Measurements from ENCODE around the gene SORBS2. TPM values are rescaled to one million over a fixed set of nuclear protein-coding genes. Genes with fewer than 3 reads are reported as not detected.

Gene SORBS2
- total and polyA plus RNA-seq, 2 of the 4 experiments (the other 2 are of a cell fraction): 0.18 TPM; not detected in 1

- intact Hi-C loops (cut with micrococcal nuclease): no loop called here
- Histone ChIP-seq H2AK5ac (ENCODE audit: low read depth, low read length) (no peak overlapping the region), H4K20me1 (ENCODE audit: insufficient read depth, low read length) (no peaks in the 10 kb centered on the region), H2AK9ac (replicated peaks; ENCODE audit: low read depth, low read length, poor library complexity) (no peak overlapping the region), H2BK20ac (ENCODE audit: low read depth, low read length) (no peak overlapping the region), H2AFZ (replicated peaks; ENCODE audit: low read length, poor library complexity) (no peak overlapping the region), H3K4ac (ENCODE audit: low read depth, low read length) (no peak overlapping the region), H3K56ac (ENCODE audit: extremely low read depth, insufficient read depth, low read length) (no peak overlapping the region), H4K5ac (ENCODE audit: low read depth, low read length) (no peak overlapping the region), H3K9me3 (ENCODE audit: control insufficient read depth, insufficient read depth, low read length) (no peaks in the 10 kb centered on the region), H3K14ac (replicated peaks; ENCODE audit: low read depth, low read length) (no peak overlapping the region), H3K23ac (ENCODE audit: low read depth, low read length) (no peak overlapping the region), H3K9ac (ENCODE audit: low read depth, low read length) (no peak overlapping the region), H3K4me2 (ENCODE audit: low read depth, low read length) (no peak overlapping the region), H2BK5ac (ENCODE audit: low read depth, low read length, poor library complexity, severe bottlenecking) (no peak overlapping the region), H3K79me1 (ENCODE audit: low read depth in 1 of 2, low read length in 2 of 2) (no peaks in the 10 kb centered on the region), H4K8ac (ENCODE audit: low read depth in 2 of 2, low read length in 2 of 2) (no peak overlapping the region), H3K9me1 (ENCODE audit: insufficient read depth, low read length) (0 out of 2 replicates have a peak, but pooled peaks cover 3% of the 10 kb centered on the region), H3K36me3 (ENCODE audit: control insufficient read depth, insufficient read depth, low read length) (no peaks in the 10 kb centered on the region), H3K18ac (ENCODE audit: low read depth, low read length) (no peak overlapping the region), H3K27ac (ENCODE audit: insufficient read depth, low read length) (no peak overlapping the region), H3K4me1 (ENCODE audit: control insufficient read depth, insufficient read depth, low read length) (no peaks in the 10 kb centered on the region), H4K91ac (ENCODE audit: insufficient read depth, low read depth, low read length) (no peak overlapping the region), H2BK15ac (ENCODE audit: low read depth, low read length) (no peak overlapping the region), H2BK120ac (ENCODE audit: low read depth, low read length) (no peak overlapping the region), H3K27me3 (ENCODE audit: control insufficient read depth, insufficient read depth, low read length) (no peaks in the 10 kb centered on the region), H3K4me3 (ENCODE audit: insufficient read depth, low read depth, low read length) (no peak overlapping the region)
- in situ Hi-C loops (cut with MboI; ENCODE audit: low sequenced_read_pairs): no loop called here
- BruUV-seq (replicated peaks): no TSS peak
- no peak for TF ChIP-seq SMC3 (IDR thresholded peaks at IDR 0.05; ENCODE audit: low read depth, low read length)
- TF ChIP-seq MAZ (IDR thresholded peaks at IDR 0.05; ENCODE audit: borderline replicate concordance, low read depth, low read length): no peak
- no peak for TF ChIP-seq USF2 (IDR thresholded peaks at IDR 0.05; ENCODE audit: low read depth, low read length)
- no peak for TF ChIP-seq RFX5 (IDR thresholded peaks at IDR 0.05; ENCODE audit: low read depth, low read length)
- TF ChIP-seq POLR2A (IDR thresholded peaks at IDR 0.05; ENCODE audit: low read depth, low read length): no peak
- ChIA-PET CTCF (no interaction called here), POLR2A (ENCODE audit: unreplicated experiment) (no interaction called here)
- DNase-seq (peak; percentile 65), ATAC-seq (ENCODE audit: low read depth) (no peak)
- dilution Hi-C loops (cut with HindIII; ENCODE audit: low sequenced_read_pairs, unreplicated experiment): no loop called here
These were observed 29.5 kb downstream of the SORBS2 start for GRCh38 chr4:185782523-185782922.

Measured in IMR-90 (cell line).